ENCODE data around the gene SLX4IP. TPM values are rescaled to one million over a fixed set of nuclear protein-coding genes. Genes with fewer than 3 reads are reported as not detected.
A peak's percentile ranks its signal among the peaks of the same experiment; 100 is the strongest.

SLX4IP gene
- total RNA-seq, 2 experiments from 2014 or later, result 8.8 to 8.9 TPM

DNA sequence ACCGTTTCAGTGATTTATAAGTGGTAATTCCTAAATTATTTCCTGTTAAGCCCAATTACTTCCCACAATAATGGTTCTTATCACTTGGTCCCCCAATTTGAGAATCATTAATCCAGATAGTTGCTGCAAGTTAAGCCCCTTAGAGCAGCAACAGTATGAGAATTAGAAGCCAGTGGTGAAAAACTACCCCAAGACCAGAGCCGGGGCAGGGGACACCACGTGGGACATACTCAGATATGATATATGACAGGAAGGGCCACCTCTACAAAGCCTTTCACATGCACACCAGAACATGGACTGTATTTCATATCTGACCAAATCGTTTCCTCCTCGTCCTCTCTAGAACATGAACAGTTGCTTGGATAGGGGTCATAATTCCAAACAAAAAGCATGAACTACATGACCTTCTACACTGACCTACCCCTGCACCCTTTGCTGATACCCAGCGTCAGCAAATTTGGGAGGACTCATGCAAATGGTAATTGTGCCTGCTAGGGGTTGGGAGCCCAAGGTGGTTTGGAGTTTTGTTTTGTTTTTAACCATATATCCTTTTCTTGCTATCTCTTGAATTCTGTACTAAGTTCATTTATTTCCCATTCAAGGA is 234.8 kb downstream of the SLX4IP start:
- Mint-ChIP-seq H3K27me3 (ENCODE audit: low read depth) (peaks cover 24% of the 10 kb centered on the region), H3K4me1 (ENCODE audit: low read depth) (peaks cover 22% of the 10 kb centered on the region), H3K9me3 (ENCODE audit: insufficient read depth) (no peaks in the 10 kb centered on the region), H3K27ac (no peak overlapping the region), H3K4me3 (no peak overlapping the region), H3K36me3 (ENCODE audit: low read depth) (peaks cover 2% of the 10 kb centered on the region)
- DNase-seq (no peak), ATAC-seq (no peak)
- CTCF ChIA-PET, result interaction anchor here (1.2 to 2.8 kb wide), 2 partner anchors 11 to 17 kb away, joined by 3 to 15 read pairs; no protein-coding TSS in a partner anchor
- POLR2A ChIA-PET, result no interaction called here

DNA sequence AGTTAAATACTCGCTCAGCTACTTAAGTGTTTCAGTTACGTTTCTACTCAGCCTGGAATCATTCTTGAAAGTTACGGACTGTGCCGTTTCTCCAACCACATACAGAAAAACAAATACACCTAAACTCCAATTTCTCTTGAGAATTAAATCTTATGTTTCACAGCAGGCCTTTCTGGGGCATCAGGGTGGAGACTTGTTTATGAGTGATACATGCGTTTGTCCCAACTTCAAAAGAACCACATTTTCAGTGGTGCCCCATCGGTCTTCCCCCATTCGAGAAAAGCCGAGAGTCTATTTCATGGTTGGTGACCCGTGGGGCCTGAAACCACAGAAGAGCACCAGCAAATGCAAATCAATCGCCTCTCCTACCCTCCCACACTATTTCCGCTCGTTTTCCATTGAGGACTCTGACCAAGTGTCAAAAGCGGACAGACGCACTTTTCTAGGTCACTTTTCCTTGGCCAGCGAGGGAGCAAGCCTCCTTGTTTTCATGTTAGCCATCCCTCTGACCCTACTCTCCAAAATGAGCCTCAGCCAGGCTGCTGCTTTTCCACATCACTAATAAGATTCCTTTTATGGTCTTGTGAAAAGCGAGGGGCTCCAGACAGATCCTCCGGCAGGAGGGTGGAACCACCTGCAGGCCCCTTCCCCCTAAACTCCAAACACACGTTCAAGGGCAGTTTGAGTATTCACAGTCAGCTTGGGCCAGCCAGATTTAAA is 235.6 kb downstream of the SLX4IP start:
- ATAC-seq, result no peak
- POLR2A ChIA-PET, result interaction anchor here (1.4 kb wide), 1 partner anchor 112 kb away, joined by 4 read pairs; no protein-coding TSS in a partner anchor

DNA sequence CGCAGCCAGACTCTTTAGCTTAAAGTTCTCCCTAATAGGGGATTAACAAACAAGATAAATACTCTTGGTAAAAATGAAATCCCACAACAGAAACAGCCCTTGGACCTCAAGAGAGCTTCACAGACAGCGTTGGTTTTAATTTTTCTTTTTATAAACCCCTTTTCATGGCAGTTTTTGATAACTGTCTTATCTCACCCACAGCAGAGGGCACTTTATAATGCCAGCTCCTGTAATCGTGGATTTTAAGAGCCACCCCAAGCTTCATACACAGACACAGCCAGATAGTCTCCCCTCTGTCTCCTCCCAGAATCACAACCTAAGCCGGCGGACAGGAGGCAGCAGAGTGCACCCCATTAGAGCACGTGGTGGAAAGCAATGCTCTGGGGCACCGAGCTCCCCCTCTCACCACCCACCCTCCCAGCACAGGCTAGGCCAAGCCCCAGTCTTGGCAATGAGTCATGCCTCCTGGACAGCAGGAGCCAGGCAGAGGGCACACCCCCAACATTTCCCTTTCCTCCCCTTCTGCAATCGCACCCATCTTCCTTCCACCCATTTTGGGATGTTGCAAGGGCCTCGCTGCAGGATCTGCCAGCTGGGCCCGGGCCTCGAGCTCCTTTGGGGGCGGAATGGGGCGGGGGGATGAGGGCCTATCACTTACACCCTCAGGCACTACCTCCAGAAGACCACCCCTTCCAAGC is 236.3 kb downstream of the SLX4IP start:
- H3K27me3 Mint-ChIP-seq (ENCODE audit: low read depth), result peaks cover 35% of the 10 kb centered on the region
- H3K36me3 Mint-ChIP-seq (ENCODE audit: low read depth), result peaks cover 2% of the 10 kb centered on the region
- H3K9me3 Mint-ChIP-seq (ENCODE audit: insufficient read depth), result no peaks in the 10 kb centered on the region
- H3K27ac Mint-ChIP-seq, result no peak overlapping the region
- DNase-seq, result peak; percentile 64
- H3K4me3 Mint-ChIP-seq, result no peak overlapping the region
- ChIA-PET CTCF (interaction anchor here (1.0 to 2.8 kb wide), 12 partner anchors 12 to 244 kb away, joined by 3 to 15 read pairs (median 5); partner anchors contain the start of gene SLX4IP), POLR2A (interaction anchor here (1.4 kb wide), 1 partner anchor 113 kb away, joined by 4 read pairs; no protein-coding TSS in a partner anchor)
- ATAC-seq, result peak; percentile 15
- peaks cover 27% of the 10 kb centered on the region for H3K4me1 Mint-ChIP-seq (ENCODE audit: low read depth)

More for the DNA sequence above, 235.6 kb downstream of the SLX4IP start:
- H3K4me1 Mint-ChIP-seq (ENCODE audit: low read depth), result peaks cover 27% of the 10 kb centered on the region
- CTCF ChIA-PET, result interaction anchor here (1.0 to 2.8 kb wide), 11 partner anchors 12 to 243 kb away, joined by 3 to 15 read pairs (median 6); partner anchors contain the start of gene SLX4IP
- no peaks in the 10 kb centered on the region for H3K9me3 Mint-ChIP-seq (ENCODE audit: insufficient read depth)
- H3K36me3 Mint-ChIP-seq (ENCODE audit: low read depth), result peaks cover 2% of the 10 kb centered on the region
- no peak overlapping the region for H3K27ac Mint-ChIP-seq
- H3K4me3 Mint-ChIP-seq, result no peak overlapping the region
- peaks cover 31% of the 10 kb centered on the region for H3K27me3 Mint-ChIP-seq (ENCODE audit: low read depth)
- no peak for DNase-seq

DNA sequence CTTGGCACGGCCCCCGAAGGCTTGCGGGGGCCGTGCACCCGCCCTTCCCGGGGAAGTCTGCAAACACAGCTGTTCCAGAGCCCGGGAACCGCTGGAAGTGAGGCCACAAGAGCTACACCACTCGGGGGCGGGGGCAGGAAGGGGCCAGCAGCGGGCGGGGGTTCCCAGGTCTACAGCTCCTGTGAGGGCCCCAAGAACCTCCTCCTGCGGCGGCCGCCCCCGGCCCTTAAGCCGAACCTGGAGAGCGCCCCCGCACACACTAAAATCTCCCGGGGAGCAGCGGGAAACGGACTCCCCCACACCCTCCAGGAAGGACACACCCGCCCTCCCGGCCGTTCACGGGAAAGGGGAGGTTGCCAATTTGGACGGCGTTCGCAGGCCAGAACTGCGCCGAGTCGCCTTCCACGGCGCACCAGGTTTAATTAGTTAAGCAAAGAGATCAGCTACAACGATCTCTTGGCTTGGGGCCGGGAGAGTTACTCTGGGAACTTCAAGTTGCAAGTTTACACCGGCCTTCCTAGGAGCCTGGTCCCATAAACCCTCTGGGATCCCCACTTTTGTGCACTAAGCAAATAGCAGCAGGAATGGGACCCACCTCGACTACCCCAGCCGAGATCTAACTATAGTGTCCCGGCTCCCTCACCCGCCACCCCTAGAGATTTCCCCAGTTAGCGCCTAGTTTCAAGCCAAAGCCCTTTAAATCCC is 237.0 kb downstream of the SLX4IP start:
- Mint-ChIP-seq H3K27me3 (ENCODE audit: low read depth) (peaks cover 39% of the 10 kb centered on the region), H3K27ac (no peak overlapping the region), H3K4me1 (ENCODE audit: low read depth) (peaks cover 27% of the 10 kb centered on the region), H3K9me3 (ENCODE audit: insufficient read depth) (no peaks in the 10 kb centered on the region), H3K4me3 (peak overlapping the region; percentile 78), H3K36me3 (ENCODE audit: low read depth) (peaks cover 2% of the 10 kb centered on the region)
- peak; percentile 28 for DNase-seq
- ChIA-PET CTCF (interaction anchor here (0.5 to 2.8 kb wide), 12 partner anchors 11 to 642 kb away, joined by 3 to 15 read pairs (median 5); partner anchors contain the start of gene SLX4IP), POLR2A (interaction anchor here (1.4 kb wide), 1 partner anchor 114 kb away, joined by 4 read pairs; no protein-coding TSS in a partner anchor)
- ATAC-seq, result no peak

DNA sequence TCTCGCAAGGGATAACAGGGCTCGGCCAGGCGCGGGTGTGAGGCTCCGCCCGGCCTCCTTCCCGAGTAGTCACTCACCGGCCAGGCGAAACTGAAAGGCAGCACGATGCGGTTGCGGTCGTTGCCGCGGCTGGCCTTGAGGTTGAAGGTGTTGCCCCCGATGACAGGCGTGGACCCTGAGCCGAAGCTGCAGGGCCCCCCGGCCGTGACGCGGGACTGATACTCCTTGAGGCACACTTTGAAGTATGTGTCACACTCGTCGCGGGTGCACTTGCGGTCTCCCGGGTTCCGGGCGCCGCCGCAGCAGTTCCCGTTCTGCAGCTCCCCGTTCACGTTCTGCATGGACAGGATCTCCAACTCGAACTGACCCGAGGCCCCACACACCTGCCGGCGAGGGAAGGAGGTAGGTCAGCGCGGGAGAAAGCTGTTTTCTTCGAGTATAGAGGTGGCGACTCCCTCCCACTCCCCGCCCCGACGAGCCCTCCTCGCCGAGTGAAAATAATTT is 237.6 kb downstream of the SLX4IP start:
- ChIA-PET POLR2A (no interaction called here), CTCF (interaction anchor here (1.9 to 2.8 kb wide), 3 partner anchors 10 to 120 kb away, joined by 7 to 15 read pairs (median 8); no protein-coding TSS in a partner anchor)
- Mint-ChIP-seq H3K4me3 (peak overlapping the region; percentile 78), H3K27ac (peak overlapping the region; percentile 57), H3K36me3 (ENCODE audit: low read depth) (peaks cover 2% of the 10 kb centered on the region), H3K9me3 (ENCODE audit: insufficient read depth) (no peaks in the 10 kb centered on the region), H3K27me3 (ENCODE audit: low read depth) (peaks cover 42% of the 10 kb centered on the region), H3K4me1 (ENCODE audit: low read depth) (peaks cover 27% of the 10 kb centered on the region)
- ATAC-seq (peak; percentile 25), DNase-seq (peak; percentile 72)

- DNase-seq, result peak; percentile 38
- peak; percentile 9 for ATAC-seq
- H3K36me3 Mint-ChIP-seq (ENCODE audit: low read depth), result peaks cover 2% of the 10 kb centered on the region
- CTCF ChIA-PET, result interaction anchor here (1.6 to 1.7 kb wide), 2 partner anchors 115 to 246 kb away, joined by 3 to 6 read pairs; no protein-coding TSS in a partner anchor
- H3K4me1 Mint-ChIP-seq (ENCODE audit: low read depth), result peaks cover 27% of the 10 kb centered on the region
- peaks cover 46% of the 10 kb centered on the region for H3K27me3 Mint-ChIP-seq (ENCODE audit: low read depth)
- H3K9me3 Mint-ChIP-seq (ENCODE audit: insufficient read depth), result no peaks in the 10 kb centered on the region
- H3K4me3 Mint-ChIP-seq, result peak overlapping the region; percentile 85
- POLR2A ChIA-PET, result interaction anchor here (0.6 kb wide), 1 partner anchor 10 kb away, joined by 4 read pairs; no protein-coding TSS in a partner anchor
- peak overlapping the region; percentile 79 for H3K27ac Mint-ChIP-seq
Observed at GRCh38 chr20:10673176-10673841, 238.2 kb downstream of the SLX4IP start.

- Mint-ChIP-seq H3K4me1 (ENCODE audit: low read depth) (peaks cover 27% of the 10 kb centered on the region), H3K27me3 (ENCODE audit: low read depth) (peaks cover 53% of the 10 kb centered on the region), H3K9me3 (ENCODE audit: insufficient read depth) (no peaks in the 10 kb centered on the region), H3K4me3 (peak within 1 kb of the TSS; percentile 85), H3K27ac (peak within 1 kb of the TSS; percentile 79), H3K36me3 (ENCODE audit: low read depth) (no peaks in the 10 kb centered on the region)
- DNase-seq (peak; percentile 81), ATAC-seq (peak; percentile 79)
- POLR2A ChIA-PET, result interaction anchor here (0.6 to 1.3 kb wide), 2 partner anchors 9 to 239 kb away, joined by 4 read pairs; no protein-coding TSS in a partner anchor
- CTCF ChIA-PET, result interaction anchor here (0.9 to 2.0 kb wide), 9 partner anchors 10 to 247 kb away, joined by 3 to 9 read pairs (median 4); partner anchors contain the start of gene MKKS
Observed at GRCh38 chr20:10673842-10674683, 239.0 kb downstream of the SLX4IP start, which contains the start of gene JAG1. Gene JAG1 (minus strand): TSS chr20:10673999. CDS start chr20:10673530, 469 bp downstream.

DNA sequence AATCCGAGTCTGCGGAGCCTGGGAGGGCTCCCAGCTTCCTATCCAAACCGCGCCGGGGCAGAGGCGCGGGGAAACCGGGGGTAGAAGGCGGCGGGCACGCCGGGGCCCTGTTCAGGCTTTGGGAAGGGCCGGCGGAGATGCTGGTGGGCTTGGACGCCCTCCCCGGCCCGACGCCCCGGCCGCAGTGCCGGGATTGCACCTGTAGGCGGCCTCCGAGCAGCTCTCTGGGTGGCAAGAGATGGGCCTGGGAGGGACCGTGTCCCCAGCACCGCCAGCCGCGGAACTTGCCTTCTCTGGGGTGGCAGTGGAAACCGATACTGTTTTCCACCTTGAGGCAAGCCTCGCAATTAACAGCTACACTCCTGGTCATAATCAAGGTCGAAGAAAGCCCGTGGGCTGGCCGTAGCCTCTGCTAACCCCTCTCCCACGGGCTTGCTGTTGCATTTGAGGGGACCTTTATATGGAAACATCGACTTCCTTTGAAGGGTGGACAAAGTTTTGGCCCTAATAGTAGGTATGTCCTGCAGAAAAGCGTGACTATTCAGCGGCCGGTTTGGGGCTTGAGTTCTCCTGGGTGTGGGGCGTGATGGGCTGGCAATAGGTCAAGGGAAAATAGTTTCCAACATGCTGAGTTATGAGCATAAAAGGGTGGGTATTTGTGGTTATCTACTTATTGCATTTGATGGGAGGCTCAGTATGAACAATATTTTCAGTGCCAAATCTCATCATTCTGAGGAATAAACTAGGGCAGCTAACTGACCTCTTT is 239.8 kb downstream of the SLX4IP start:
- Mint-ChIP-seq H3K9me3 (ENCODE audit: insufficient read depth) (no peaks in the 10 kb centered on the region), H3K27ac (no peak overlapping the region), H3K4me1 (ENCODE audit: low read depth) (peaks cover 27% of the 10 kb centered on the region), H3K27me3 (ENCODE audit: low read depth) (peaks cover 52% of the 10 kb centered on the region), H3K4me3 (peak overlapping the region; percentile 48), H3K36me3 (ENCODE audit: low read depth) (no peaks in the 10 kb centered on the region)
- CTCF ChIA-PET, result interaction anchor here (0.6 to 2.0 kb wide), 13 partner anchors 9 to 248 kb away, joined by 3 to 9 read pairs (median 3); partner anchors contain the start of gene MKKS
- POLR2A ChIA-PET, result interaction anchor here (1.3 kb wide), 1 partner anchor 240 kb away, joined by 4 read pairs; no protein-coding TSS in a partner anchor
- ATAC-seq (peak; percentile 51), DNase-seq (peak; percentile 63)

GRCh38 chr20:10675450-10675848 is 240.3 kb downstream of the SLX4IP start:
- DNase-seq, result no peak
- H3K4me3 Mint-ChIP-seq, result peak overlapping the region; percentile 48
- H3K27ac Mint-ChIP-seq, result no peak overlapping the region
- H3K36me3 Mint-ChIP-seq (ENCODE audit: low read depth), result no peaks in the 10 kb centered on the region
- no peaks in the 10 kb centered on the region for H3K9me3 Mint-ChIP-seq (ENCODE audit: insufficient read depth)
- ChIA-PET CTCF (interaction anchor here (0.6 to 2.0 kb wide), 9 partner anchors 8 to 222 kb away, joined by 3 to 9 read pairs (median 3); no protein-coding TSS in a partner anchor), POLR2A (no interaction called here)
- ATAC-seq, result no peak
- H3K4me1 Mint-ChIP-seq (ENCODE audit: low read depth), result peaks cover 27% of the 10 kb centered on the region
- H3K27me3 Mint-ChIP-seq (ENCODE audit: low read depth), result peaks cover 48% of the 10 kb centered on the region
